Raji (cell line): ENCODE data around the gene FLT3LG.

Experiments used
- POLR2A ChIP-seq: IDR thresholded peaks from 2 replicates; pipeline ENCODE4 v1.6.1; 2011; ENCODE audit warnings: low read depth, low read length, control low read depth; ENCODE audit not compliant: insufficient read depth

Gene FLT3LG, protein sequence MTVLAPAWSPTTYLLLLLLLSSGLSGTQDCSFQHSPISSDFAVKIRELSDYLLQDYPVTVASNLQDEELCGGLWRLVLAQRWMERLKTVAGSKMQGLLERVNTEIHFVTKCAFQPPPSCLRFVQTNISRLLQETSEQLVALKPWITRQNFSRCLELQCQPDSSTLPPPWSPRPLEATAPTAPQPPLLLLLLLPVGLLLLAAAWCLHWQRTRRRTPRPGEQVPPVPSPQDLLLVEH

DNA sequence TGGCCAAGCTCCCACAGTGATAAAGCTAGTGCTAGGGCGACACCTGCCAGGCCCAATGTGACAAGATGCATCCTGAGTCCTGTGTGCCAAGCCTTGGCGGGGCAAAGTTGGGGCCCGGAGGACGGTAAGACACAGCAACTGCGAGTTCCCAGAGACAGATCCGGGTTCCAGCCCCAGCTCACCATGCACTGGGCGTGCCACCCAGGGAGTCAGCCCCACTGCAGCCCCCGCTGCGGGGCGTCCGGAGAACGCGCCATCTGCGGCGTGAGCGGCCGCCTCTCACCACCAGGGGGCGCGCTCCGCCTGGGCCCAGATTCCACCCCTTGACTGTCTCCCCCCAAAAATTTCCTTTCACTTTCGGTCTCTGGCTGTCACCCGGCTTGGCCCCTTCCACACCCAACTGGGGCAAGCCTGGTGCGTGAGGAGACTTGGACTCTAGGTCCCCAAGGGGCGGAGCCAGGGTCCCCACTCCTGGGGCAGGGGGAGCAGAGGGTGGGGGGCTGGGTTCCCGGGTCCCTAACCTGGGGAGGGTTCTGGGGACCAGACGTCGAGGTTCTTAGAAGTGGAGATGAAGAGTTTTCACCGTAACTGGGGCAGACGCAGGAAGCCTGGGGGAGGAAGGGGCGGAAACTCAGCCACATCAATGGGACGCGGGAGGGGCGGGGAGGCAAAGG, at the start of gene FLT3LG:
Gene FLT3LG (plus strand): TSS at position 348 of the 674 bp plus-strand sequence. CDS start 425 bp downstream, outside the sequence.
- peak; percentile 58; the same call in 1 of the 2 replicates for TF ChIP-seq POLR2A

DNA sequence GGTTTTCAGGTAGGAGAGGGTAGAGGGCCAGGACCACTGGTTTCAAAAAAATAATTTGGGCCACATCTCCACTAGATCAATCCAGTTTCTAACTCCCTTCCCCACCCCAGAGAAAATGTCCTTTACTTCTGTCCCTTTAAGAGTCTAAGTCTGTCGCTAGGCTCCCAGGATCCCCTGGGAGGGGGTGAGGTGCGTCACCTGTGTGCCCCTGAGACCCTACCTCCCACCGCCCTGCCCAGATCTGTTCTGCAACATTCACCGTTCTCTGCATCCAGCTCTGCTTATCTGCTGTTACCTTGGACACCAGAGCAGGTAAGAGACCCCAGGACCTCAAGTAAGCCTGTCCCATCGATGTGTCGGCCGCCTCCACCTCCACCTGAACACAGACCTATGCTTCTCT, 48.8 kb upstream of the FLT3LG start, which contains the start of gene GFY:
Gene GFY (plus strand): TSS at position 211 of the 400 bp plus-strand sequence. CDS start 1,043 bp downstream, outside the sequence.
- TF ChIP-seq POLR2A = no peak

DNA sequence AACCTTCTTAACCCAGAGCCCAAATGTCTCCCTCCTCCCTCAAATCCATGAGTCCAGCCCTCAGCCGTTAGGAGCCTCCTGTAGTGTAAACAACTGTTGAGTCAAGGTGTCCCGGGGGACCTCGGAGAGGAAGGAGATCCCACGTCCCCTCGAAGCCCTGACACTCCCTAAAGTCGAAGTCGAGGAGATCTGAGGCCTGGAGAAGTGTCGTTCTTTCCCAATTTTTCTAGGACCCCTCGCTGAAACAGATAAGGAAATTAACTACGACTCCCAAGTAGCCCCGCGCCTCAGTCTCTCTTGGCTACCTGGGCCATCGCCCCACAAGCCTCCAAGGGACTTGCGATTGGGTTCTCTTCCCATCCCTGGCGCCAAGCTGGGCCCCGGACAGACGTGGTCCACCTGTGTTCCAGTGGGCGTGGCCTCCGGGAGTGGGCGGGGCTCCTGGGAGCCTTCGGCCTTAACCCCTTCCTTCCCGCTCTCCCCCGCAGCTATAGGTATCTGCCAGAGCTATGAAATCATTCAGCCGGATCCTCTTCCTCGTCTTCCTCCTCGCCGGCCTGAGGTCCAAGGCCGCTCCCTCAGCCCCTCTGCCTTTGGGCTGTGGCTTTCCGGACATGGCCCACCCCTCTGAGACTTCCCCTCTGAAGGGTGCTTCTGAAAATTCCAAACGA, 48.0 kb upstream of the FLT3LG start:
- TF ChIP-seq POLR2A = no peak

DNA sequence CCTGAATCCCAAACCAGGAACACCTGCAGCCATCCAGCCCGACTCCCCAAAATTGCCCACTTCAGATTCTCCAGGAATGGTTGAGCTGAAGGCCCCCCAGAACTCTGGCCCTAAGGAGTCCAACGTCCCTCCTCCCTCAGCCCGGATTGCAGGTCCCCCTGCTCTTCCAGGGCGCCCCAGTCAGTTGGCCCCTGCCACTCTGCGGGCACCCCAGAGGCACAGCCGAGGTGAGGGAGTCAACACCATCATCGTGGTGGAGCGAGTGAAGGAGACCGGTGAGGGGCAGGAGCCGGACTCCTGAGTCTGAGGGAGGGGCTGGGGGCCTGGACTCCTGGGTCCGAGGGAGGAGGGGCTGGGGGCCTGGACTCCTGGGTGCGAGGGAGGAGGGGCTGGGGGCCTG, 46.7 kb upstream of the FLT3LG start:
- no peak for TF ChIP-seq POLR2A

DNA sequence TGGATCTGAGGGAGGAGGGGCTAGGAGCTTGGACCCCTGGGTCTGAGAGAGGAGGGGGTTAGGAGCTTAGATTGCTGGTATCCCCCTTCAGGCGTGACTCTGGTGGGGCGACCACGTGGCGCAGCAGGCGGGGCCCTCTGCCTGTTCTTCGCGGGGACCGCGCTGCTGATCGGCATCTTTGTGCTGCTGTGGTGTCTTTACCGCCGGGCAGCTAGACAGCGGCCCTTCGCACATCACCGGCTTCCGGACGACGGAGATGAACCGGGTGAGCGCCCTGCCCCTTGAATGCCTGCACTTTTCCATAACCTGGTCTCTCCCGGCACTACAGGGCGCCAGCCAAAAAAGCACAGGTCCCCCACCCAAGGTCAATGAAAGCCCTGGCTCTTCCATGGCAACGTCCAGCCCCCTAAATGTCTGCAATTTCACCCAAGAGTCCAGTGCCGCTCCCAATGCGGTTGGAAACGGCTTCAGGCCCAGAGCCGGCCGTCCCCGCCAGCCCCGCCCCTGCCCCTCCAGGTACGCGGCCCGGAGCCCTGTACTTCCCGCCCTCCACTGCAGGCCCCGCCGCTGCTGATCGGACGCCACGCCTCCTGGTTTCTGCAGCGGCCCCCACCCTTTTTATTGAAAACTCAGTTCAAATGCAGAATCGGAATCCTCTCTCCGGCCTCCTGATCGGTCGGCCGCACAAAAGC, 46.0 kb upstream of the FLT3LG start:
- TF ChIP-seq POLR2A = no peak

DNA sequence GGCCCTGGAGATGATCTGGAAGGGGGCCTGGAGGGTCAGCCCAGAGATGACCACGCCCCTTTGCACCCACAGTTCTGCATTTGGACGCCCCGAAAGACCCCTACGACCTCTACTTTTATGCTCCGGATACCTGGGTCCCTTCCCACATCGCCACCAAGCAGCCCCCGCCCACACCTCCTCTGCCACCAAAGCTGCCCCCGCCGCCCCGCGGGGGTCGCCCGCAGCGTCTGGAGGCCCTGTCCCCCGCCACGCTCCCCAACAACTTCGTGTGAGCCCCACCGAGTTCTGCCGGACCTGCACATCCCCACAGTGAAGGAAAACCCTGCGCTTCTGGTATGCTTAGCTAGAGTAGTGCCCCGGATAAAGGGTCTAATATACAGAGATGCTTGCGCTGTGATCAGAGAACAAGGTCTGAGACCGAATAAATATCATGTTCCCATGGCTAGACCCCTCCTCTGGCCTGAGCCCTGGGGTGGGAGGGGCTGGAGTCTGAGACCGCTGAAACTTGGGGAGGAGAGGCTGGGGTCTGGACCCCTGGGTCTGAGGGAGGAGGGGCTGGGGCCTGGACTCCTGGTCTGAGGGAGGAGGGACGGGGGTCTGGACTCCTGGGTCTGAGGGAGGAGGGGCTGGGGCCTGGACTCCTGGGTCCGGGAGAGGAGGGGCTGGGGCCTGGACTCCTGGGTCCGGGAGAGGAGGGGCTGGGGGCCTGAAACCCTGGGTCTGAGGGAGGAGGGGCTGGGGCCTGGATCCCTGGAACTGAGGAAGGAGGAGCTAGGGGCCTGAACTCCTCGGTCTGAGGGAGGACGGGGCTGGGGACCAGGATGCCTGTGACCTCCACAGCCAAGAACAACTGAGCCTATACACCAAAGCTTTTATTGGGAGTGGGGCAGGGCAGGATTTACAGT, 45.2 kb upstream of the FLT3LG start:
- no peak for TF ChIP-seq POLR2A

DNA sequence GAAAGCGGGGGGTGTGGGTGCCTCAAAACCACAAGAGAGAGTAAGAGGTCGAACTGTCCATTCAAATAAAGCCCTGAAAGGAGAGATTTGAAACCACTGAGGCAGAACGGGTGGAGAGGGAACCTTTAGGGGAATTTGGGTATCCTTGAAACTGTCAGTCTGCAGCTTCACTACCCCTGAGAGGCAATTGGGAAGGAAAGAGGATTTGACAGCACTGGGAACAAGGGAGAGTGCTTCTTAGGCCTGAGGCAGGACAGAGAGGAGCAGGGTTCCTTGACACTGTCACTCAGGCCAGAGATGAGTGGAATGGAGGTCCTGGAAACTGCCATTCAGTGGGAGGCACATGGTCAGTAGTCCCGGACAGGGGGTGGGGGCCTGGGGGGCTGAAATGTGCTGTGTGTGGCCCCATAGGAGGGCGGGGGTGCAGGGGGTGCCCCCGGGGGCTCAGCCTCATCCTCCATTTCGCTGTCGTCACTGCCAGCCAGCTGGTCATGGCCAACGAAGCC, 43.8 kb upstream of the FLT3LG start:
- no peak for TF ChIP-seq POLR2A

DNA sequence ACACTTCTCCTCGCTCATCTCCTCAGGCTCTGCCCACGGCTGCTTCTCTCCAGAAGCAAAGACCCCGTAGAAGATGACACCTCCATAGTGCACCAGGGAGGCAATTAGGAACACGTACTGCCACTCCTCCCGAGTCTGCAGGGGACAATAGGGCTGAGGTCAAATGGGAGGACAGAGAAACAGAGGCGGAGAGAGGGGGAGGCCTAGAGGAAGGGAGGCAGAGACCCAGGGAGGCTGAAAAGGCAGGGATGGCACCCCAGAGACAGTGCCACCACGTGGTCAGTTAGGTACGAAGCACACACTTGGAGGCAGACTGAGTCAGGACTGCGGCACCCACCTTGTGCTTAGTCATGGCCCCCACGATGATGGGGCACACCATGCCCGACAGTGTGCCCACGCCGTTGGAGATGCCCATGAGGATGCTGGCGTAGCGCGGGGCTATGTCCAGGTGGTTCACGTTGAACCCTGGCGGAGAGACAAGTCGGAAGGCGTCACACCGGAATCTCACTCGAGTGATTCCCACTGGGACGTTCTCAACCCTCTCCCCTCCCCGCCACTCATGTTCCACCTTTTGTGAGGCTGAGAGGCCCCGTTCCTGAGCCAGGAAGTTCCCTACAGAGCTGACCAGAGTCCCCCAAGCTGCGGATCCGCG, 43.2 kb upstream of the FLT3LG start:
- no peak for TF ChIP-seq POLR2A

DNA sequence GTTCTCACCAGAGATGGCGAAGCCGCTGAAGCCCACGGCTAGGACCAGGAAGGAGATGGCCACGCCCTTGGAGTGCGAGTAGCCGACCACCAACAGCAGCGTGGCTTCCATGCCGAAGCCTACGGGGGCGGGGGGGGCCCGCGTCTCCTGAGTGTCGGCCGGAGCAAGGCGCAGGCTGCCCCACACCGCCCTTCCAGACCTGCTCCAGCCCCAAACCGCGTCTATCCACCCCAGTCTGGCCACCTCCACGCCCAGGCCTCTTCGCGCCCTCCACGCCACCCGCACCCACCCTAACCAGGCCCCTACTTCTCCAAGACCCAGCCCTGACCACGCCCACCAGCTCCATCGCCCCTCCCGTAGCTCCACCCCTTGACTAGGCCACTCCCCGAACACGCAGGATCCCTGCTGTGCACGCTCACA, 42.7 kb upstream of the FLT3LG start:
- TF ChIP-seq POLR2A = no peak

DNA sequence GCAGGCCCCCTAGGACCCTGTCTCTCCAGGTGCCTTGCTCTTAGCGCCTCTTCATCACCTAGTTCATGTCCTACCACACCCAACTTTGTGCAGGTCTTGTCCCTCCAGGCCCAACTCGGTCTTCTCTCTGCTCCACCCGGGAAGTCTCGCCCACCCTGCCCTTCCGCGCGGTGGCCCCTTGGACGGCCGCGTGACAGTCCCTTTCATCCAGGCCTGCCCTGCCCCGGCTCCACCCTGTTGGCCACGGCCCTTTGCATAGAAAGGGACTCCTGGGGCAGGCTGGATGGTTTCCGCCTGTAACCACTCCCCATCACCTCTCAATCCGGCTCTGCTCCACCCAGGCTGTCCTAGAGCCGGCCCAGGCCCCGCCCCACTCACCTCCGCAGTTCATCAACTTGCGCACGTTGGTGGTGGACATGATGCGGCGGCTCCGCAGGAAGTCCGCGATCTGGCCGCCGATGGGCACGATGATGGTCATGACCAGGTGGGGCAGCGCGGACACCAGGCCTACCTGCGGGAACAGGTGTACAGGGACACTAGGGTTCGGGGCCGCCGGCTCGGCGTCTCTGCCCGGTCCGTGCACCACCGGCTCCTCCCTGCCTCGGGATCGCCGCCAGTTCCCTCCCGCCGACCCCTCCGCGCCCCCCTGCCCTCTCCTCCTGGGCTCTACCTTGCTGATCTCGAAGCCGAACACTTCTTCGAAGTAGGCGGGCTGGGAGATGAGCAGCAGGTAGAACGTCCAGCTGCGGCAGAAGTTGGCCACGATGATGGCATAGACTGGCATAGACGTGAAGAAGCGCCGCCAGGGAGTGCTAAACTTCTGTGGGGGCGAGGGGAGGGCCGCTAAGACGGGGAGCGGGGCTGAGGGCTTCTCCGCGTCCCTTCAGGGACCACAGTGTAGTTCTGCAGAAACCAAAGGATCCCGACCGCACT, 41.6 kb upstream of the FLT3LG start:
- TF ChIP-seq POLR2A = no peak

DNA sequence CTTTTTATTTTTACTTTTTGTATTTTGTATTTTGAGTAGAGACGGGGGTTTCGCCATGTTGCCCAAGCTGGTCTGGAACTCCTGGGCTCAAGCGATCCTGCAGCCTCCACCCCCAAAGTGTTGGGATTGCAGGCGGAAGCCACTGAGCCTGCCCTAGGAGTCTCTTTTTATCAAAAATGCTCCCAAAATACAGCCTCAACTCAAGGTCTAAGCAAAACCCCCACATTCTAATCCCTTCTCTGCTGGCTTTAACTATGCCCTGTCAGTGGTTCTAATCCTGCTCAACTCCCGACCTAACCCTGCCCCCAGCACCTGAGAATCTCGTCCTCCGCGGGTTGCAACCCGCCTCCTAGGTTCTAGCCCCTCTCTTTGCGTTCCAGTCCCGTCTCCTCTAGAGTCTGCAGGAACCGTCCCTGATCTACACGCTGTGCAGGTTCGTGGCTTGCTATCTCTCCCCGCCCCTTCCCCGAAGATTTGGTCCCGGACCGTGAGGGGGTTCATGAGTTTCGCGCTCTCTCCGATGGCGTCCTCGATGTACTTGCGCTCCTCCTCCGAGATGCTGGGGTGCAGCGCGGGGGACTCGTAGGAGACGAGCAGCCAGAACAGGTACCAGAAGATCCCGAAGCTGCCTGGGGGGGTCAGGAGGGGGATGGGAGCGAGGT, 40.6 kb upstream of the FLT3LG start:
- no peak for TF ChIP-seq POLR2A

DNA sequence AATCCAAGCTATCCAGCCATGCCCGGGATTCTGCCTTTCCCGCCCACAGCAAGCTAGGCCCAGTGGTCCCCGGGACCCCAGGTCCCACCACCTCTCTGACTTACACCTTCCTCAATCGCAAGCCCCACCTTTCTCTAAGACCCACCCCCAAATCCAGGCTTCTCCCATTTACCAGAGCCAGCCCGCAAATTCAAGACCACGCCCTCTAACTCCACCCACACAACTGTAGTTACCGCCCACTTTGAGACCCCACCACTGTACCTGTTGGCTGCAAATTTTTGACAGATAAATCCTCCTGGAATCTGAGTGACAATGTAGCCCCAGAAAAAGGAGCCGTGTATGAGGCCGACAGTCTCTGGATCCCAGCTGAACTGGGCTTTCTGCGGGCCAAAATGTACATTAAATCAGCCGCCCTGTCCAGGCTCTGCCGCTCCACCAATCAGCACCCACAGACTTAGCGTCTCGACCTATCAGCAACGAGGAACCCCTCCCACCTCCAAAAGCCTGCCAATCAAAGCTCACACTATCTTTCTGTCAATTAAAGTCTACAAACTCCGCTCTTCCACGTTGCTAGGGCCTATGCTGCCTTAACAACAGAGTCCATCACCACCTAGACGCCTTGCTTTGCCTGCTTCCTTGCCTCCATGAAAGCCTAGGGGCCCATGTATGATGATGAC, 39.0 kb upstream of the FLT3LG start:
- no peak for TF ChIP-seq POLR2A

DNA sequence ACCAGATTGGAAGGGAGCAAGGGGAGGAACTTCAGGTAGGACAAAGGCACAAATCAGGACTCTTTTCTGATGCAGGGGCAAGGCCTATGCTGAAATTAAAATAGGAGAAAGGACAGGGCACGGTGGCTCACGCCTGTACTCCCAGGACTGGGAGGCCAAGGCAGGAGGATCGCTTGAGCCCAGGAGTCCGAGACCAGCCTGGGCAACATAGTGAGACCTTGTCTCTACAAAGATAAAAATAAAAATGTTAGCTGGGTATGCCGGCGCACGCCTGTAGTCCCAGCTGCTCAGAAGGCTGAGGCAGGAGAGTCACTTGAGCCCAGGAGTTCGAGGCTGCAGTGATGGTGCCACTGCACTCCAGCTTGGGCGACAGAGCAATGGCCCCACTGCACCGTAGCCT, 38.3 kb upstream of the FLT3LG start:
- TF ChIP-seq POLR2A = no peak
